Measurements from ENCODE around the gene ITGB4.

Gene ITGB4

GRCh38 chr17:75695141-75695829 lies 26.0 kb upstream of the ITGB4 start:
- in situ Hi-C loops (cut with MboI; ENCODE audit: low sequenced_read_pairs, unreplicated experiment): no loop called here

GRCh38 chr17:75695830-75696271 lies 25.4 kb upstream of the ITGB4 start:
- DNase-seq (ENCODE audit: low spot score): no peak
- TF ChIP-seq CTCF (IDR thresholded peaks at IDR 0.05; ENCODE audit: borderline replicate concordance, control extremely low read depth, extremely low read depth, insufficient read depth, missing control alignments): no peak
- in situ Hi-C loops (cut with MboI; ENCODE audit: low sequenced_read_pairs, unreplicated experiment): no loop called here

More at GRCh38 chr17:75695141-75695829, 26.0 kb upstream of the ITGB4 start:
- no peak for DNase-seq (ENCODE audit: low spot score)
- TF ChIP-seq CTCF (IDR thresholded peaks at IDR 0.05; ENCODE audit: borderline replicate concordance, control extremely low read depth, extremely low read depth, insufficient read depth, missing control alignments): no peak

- no peak for TF ChIP-seq CTCF (IDR thresholded peaks at IDR 0.05; ENCODE audit: borderline replicate concordance, control extremely low read depth, extremely low read depth, insufficient read depth, missing control alignments)
- DNase-seq (ENCODE audit: low spot score): no peak
- in situ Hi-C loops (cut with MboI; ENCODE audit: low sequenced_read_pairs, unreplicated experiment): no loop called here
Observed at GRCh38 chr17:75697651-75698291, 23.5 kb upstream of the ITGB4 start.

- TF ChIP-seq CTCF (IDR thresholded peaks at IDR 0.05; ENCODE audit: borderline replicate concordance, control extremely low read depth, extremely low read depth, insufficient read depth, missing control alignments): no peak
- no peak for DNase-seq (ENCODE audit: low spot score)
- in situ Hi-C loops (cut with MboI; ENCODE audit: low sequenced_read_pairs, unreplicated experiment): no loop called here
Observed at GRCh38 chr17:75698659-75699058, 22.6 kb upstream of the ITGB4 start.

- TF ChIP-seq CTCF (IDR thresholded peaks at IDR 0.05; ENCODE audit: borderline replicate concordance, control extremely low read depth, extremely low read depth, insufficient read depth, missing control alignments): no peak
- DNase-seq (ENCODE audit: low spot score): no peak
- in situ Hi-C loops (cut with MboI; ENCODE audit: low sequenced_read_pairs, unreplicated experiment): no loop called here
Observed at GRCh38 chr17:75701288-75701687, 20.0 kb upstream of the ITGB4 start.

GRCh38 chr17:75703191-75703590 lies 18.1 kb upstream of the ITGB4 start:
- no peak for DNase-seq (ENCODE audit: low spot score)
- no peak for TF ChIP-seq CTCF (IDR thresholded peaks at IDR 0.05; ENCODE audit: borderline replicate concordance, control extremely low read depth, extremely low read depth, insufficient read depth, missing control alignments)
- in situ Hi-C loops (cut with MboI; ENCODE audit: low sequenced_read_pairs, unreplicated experiment): no loop called here

Measured in GM13976 (cell line).